GM19023 (cell line): ENCODE results near the gene OST4.

ENCODE experiments used
- ATAC-seq: cut with Tn5 transposase; IDR thresholded peaks from one replicate; pipeline ENCODE4 v1.9.1; 2021; ENCODE audit warnings: mild to moderate bottlenecking, moderate library complexity; ENCODE audit not compliant: unreplicated experiment

The OST4 gene

DNA sequence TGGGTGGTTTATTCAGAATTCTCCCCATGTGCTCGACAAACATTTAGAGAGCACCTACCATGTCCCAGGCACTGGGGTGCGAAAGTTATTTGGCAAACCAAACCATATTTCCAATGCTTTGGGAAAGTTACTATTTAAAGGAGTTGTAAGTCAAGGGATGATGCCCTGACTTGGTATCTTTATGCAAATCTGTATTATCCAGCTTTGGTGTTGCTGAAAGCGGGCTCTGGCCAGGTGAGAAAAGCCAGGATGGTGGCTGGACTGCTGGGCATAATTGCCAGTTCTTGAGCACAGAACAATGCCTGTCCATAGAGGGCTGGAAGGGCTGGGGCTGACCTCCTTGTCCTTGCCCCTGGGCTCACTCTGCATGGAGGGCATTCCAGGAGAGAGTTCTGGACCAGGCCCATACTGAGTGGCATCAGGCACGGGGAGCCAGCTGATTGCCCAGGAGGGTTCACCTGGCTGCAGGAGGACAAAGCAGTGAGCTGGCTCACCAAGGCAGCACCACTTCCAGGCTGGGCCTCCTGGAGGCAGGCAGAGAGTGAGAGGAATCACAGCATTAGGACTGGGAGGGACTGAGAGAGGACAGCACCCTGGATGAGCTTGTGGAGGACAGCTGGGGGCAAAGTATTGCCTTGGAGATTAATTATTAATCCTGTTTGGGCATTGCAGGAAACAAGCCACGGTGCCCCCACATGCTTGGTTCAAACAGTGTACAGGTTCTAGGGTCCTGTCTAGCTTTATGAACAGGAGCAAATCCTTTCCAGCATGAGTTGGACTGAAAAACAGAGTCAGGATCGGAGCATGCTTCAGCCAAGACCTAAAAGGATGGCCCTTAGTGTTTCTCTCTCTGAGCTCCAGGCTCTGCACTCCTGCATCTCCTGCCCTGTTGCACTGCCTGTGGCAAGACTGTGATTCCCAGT, 22.2 kb upstream of the OST4 start:
- ATAC-seq = no peak

GRCh38 chr2:27092696-27093429, 21.4 kb upstream of the OST4 start:
- ATAC-seq = no peak

- ATAC-seq = no peak
Measured at GRCh38 chr2:27091746-27092695, 20.6 kb upstream of the OST4 start.

DNA sequence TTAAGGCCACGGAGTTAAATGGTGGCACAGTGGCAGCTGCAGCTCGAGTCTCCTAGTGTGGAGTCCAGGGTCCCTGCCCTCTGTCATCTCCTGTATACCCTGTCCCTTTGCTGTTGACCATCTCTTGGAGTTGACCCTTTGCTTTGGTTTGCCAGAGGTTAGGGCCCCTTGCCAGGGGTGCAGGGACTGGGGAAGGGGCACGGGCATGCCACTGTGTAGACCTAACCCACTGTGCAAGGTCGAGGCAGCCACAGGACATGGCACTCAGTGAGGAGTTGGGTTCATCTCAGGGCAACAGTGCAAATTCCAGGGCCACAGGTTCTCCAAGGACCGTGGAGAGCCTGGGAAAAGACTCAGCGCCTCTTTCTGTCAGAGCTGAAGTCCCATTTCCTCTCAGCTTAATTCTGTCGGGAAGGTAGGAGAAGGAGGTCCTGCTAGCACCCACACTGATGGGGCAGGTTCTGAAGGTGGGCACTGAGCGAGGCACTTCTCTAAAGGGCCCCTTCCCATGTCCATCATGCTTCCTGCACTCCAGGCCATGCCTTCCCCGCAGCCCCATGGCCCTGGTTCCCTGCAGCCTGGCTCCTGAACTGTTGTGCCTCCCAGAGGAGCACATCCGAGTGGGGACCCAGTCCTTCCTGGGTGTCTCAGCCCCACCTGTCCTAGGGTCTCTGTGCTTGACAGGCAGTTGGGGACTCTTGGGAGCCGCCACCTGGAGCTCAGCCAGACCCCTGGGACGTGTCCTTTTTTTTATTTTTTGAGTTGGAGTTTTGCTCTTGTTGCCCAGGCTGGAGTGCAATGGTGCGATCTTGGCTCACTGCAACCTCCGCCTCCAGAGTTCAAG, 17.9 kb upstream of the OST4 start:
- no peak for ATAC-seq

DNA sequence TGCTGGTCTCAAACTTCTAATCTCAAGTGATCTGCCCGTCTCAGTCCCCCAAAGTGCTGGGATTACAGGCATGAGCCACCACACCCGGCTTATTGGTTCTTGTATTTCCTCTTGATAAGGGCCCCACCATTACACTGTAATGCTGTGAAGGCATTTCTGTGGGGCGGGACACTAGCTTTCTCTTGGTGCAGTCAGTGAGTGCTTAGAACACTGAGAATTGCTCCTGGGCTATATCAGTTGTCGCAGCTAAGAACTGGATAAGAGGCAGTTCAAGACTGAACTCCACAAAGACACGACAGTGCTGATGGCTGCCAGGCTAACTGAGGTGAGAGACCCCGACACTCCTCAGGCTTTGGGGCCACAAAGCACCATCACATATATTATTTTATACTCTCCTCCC, 17.2 kb upstream of the OST4 start:
- ATAC-seq = no peak

DNA sequence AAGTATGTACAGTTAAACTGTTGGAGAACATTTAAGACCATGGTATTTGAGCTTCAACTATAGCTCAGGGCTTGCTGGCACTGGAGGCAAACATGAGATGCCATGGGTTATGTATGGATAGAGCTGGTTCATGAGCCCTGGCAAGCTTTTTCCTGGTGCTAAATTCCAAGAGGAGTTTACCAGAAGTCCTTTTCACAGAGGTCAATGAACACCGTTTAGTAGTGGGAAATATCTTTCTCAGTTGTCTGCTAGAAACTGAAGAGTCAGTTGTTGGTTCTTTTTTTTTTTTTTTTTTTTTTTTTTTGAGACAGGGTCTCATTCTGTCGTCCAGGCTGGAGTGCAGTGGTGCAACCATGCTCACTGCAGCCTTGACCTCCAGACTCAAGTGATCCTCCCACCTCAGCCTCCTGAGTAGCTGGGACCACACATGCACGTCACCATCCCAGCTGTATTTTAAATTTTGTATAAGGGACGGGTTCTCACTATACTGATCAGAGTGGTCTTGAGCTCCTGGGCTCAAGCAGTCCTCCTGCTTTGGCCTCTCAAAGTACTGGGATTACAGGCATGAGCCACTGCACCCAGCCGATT, 16.5 kb upstream of the OST4 start:
- no peak for ATAC-seq

DNA sequence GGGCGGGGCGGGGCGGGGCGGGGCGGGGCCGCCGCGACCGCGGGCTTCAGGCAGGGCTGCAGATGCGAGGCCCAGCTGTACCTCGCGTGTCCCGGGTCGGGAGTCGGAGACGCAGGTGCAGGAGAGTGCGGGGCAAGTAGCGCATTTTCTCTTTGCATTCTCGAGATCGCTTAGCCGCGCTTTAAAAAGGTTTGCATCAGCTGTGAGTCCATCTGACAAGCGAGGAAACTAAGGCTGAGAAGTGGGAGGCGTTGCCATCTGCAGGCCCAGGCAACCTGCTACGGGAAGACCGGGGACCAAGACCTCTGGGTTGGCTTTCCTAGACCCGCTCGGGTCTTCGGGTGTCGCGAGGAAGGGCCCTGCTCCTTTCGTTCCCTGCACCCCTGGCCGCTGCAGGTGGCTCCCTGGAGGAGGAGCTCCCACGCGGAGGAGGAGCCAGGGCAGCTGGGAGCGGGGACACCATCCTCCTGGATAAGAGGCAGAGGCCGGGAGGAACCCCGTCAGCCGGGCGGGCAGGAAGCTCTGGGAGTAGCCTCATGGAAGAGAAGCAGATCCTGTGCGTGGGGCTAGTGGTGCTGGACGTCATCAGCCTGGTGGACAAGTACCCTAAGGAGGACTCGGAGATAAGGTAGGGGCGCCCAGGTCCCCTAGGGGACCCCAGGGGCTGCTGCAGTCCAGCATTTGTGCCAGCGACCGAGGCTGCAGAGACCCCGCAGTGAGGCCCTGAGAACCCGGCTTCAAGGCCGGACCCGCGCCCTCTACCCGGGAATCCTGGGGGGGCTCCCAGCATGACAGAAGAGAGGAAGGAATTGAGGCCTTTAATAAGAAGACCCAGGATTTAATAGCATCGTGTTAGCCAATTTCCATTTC, 15.5 kb upstream of the OST4 start, which contains the start of gene KHK:
Gene KHK (plus strand): TSS at position 49 of the 870 bp plus-strand sequence. CDS start 488 bp downstream, at position 537.
- peak; percentile 12 for ATAC-seq

DNA sequence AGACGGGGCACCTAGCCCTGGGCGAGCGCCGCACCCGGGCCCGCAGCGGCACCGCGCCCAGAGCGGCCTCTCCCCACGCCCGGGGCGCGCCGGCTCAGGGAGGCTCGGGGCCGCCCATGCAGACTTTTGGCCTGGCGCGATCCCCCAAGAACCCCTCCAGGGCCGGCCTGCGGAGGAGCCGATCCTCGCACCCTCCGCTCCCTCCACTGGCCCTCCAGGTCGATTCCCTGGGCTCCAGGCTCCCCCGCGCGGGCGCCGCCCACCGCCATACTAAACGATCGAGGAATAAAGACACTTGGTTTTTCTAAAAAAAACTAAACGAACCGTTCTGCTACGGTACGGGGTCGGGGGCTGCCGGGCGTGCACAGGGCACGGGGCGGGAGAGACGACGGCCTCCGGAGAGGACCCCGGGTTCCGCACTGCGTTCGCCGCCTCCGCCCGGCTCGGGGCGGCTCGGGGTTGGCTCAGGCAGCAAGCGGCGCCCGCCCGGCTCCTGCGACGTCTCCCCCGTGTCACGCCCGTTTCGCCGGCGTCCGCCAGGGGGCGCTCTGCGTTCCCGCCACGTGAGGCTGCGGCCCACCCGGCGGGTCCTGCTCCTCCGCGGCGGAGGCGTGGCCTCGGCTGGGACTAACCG, 14.8 kb upstream of the OST4 start:
- ATAC-seq = peak; percentile 78

DNA sequence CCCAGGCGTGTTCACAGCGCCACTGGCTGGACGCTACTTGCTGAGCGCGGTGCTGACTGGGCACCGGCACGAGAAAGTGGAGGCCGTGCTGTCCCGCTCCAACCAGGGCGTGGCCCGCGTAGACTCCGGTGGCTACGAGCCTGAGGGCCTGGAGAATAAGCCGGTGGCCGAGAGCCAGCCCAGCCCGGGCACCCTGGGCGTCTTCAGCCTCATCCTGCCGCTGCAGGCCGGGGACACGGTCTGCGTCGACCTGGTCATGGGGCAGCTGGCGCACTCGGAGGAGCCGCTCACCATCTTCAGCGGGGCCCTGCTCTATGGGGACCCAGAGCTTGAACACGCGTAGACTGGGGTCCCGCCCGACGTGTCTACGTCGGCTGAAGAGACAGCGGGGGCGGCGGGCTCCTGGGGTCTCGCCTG, 14.2 kb upstream of the OST4 start:
- ATAC-seq = peak; percentile 4

DNA sequence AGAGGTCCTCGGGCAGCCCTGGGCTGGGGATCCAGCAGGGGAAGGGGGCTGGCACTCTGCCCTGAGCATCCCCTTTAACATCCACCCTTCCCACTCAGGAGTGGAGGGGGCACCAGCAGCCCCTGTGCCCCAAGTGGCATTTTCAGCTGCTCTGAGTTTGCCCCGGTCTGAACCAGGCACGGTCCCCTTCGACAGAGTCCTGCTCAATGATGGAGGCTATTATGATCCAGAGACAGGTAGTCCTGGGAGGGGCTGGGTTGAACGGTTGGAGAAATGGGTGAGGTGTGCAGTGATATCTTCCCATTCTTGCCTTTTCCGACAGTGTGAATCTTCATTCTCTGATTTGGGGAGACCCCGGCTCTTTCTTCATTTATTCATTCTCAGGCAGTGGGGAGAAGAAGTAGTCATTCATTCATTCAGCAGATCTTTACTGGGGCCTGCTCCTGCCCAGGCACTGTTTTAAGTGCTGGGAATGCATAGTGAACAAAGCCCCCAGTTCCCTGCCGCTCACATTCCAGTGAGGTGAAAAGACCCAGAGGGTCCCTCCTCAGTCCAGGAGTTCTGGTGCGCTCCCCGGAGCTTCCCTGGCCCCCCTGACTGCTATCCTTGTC, 13.7 kb upstream of the OST4 start:
- ATAC-seq = no peak

DNA sequence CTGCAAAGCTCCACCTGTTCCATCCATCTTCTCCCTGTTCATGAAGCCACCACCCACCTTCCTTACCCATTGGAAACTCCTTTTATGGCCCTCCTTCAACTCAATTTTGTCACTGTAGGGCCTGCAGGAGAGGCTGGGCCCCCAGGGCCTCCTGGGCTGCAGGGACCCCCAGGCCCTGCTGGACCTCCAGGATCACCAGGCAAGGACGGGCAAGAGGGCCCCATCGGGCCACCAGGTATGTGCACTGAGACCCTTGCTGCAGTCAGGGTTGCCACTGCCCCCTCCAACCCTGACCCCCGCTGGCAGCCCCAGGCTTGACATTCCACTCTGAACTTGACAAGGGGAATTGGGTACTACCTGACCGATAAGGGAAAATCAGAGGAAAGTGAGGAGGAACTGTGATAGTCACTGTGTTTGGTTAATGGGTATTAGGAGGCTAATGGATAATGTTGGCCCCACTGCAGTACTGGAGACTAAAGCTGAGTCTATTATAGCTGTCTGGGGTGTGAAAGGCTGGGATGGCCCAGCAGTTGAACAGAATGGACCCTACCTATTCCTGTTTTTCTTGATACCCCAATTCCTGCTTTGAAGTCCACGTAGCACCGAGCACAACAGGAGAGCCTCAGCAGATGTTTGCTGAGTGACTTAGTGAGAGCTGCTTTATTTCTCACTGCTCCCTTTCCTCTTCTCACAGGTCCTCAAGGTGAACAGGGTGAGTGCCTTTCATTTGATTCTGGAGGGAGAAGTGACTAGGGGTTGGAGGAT, 13.0 kb upstream of the OST4 start:
- no peak for ATAC-seq

GRCh38 chr2:27083410-27084296, 12.2 kb upstream of the OST4 start:
- no peak for ATAC-seq

DNA sequence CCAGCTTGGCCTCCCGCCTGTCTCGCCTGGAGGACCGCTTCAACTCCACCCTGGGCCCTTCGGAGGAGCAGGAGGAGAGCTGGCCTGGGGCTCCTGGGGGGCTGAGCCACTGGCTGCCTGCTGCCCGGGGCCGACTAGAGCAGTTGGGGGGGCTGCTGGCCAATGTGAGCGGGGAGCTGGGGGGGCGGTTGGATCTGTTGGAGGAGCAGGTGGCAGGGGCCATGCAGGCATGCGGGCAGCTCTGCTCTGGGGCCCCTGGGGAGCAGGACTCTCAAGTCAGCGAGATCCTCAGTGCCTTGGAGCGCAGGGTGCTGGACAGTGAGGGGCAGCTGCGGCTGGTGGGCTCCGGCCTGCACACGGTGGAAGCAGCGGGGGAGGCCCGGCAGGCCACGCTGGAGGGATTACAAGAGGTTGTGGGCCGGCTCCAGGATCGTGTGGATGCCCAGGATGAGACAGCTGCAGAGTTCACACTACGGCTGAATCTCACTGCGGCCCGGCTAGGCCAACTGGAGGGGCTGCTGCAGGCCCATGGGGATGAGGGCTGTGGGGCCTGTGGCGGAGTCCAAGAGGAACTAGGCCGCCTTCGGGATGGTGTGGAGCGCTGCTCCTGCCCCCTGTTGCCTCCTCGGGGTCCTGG, 11.4 kb upstream of the OST4 start:
- no peak for ATAC-seq

GRCh38 chr2:27081984-27082772, 10.7 kb upstream of the OST4 start:
- no peak for ATAC-seq

- no peak for ATAC-seq
Measured at GRCh38 chr2:27080603-27080936, 9.1 kb upstream of the OST4 start.
